HepG2 (cell line): ENCODE data around the gene JPT2. TPM values are rescaled to one million over a fixed set of nuclear protein-coding genes. Genes with fewer than 3 reads are reported as not detected.

Source experiments
- HOXA5 ChIP-seq: sonication (generic); formaldehyde crosslinking; IDR thresholded peaks from 2 replicates; pipeline ENCODE4 v1.4.0; 2020; ENCODE audit warnings: missing genetic modification reagents
- KAT2B ChIP-seq: fragments of 150-350 bp; IDR thresholded peaks from 2 replicates; pipeline ENCODE4 v1.6.1; 2014; ENCODE audit warnings: low read depth, low read length, borderline replicate concordance
- NCOA2 ChIP-seq: sonication (generic); formaldehyde crosslinking; IDR thresholded peaks from 2 replicates; pipeline ENCODE4 v1.8.0; 2022; ENCODE audit warnings: inconsistent platforms
- NFYB ChIP-seq: sonication (generic); formaldehyde crosslinking; IDR thresholded peaks from 2 replicates; pipeline ENCODE4 v1.4.0; 2020; ENCODE audit warnings: missing genetic modification reagents
- NR2F2 ChIP-seq: IDR thresholded peaks from 2 replicates; pipeline ENCODE4 v1.6.1; 2012; ENCODE audit warnings: low read depth, inconsistent platforms, borderline replicate concordance
- PAF1 ChIP-seq: IDR thresholded peaks from 2 replicates; pipeline ENCODE4 v1.6.1; 2016; ENCODE audit warnings: missing genetic modification reagents, missing compliant biosample characterization
- PAWR ChIP-seq: sonication (generic); formaldehyde crosslinking; IDR thresholded peaks from 2 replicates; pipeline ENCODE4 v1.4.0; 2020; ENCODE audit warnings: missing genetic modification reagents, mild to moderate bottlenecking, borderline replicate concordance
- PHF5A ChIP-seq: IDR thresholded peaks from one replicate; pipeline ENCODE4 v1.6.1; 2018; ENCODE audit warnings: low read depth, missing genetic modification reagents; ENCODE audit not compliant: unreplicated experiment
- RFXAP ChIP-seq: sonication (generic); formaldehyde crosslinking; IDR thresholded peaks from 2 replicates; pipeline ENCODE4 v1.4.0; 2020; ENCODE audit warnings: missing genetic modification reagents, borderline replicate concordance
- SIN3A ChIP-seq: IDR thresholded peaks from 2 replicates; pipeline ENCODE4 v1.6.1; 2011; ENCODE audit warnings: low read depth, mild to moderate bottlenecking, control low read depth, low read length, borderline replicate concordance
- ZBTB20 ChIP-seq: sonication (generic); formaldehyde crosslinking; IDR thresholded peaks from 2 replicates; pipeline ENCODE4 v1.8.1; 2023; ENCODE audit warnings: missing genetic modification reagents, low read depth, mild to moderate bottlenecking, borderline replicate concordance
- ZNF24 ChIP-seq: fragments of 450-650 bp; IDR thresholded peaks from 2 replicates; pipeline ENCODE4 v1.6.1; 2017; ENCODE audit warnings: antibody characterized with exemption, mild to moderate bottlenecking
- ZNF546 ChIP-seq: sonication (generic); formaldehyde crosslinking; conservative IDR thresholded peaks from 2 replicates; pipeline ENCODE4 v1.8.1; 2023; ENCODE audit warnings: mild to moderate bottlenecking, missing genetic modification reagents
- ZNF768 ChIP-seq: sonication (generic); formaldehyde crosslinking; IDR thresholded peaks from 2 replicates; pipeline ENCODE4 v1.4.0; 2020; ENCODE audit warnings: missing genetic modification reagents
- ZNF790 ChIP-seq: sonication (generic); formaldehyde crosslinking; IDR thresholded peaks from 2 replicates; pipeline ENCODE4 v1.8.0; 2022; ENCODE audit warnings: missing genetic modification reagents, mild to moderate bottlenecking, borderline replicate concordance
- polyA plus RNA-seq, 8 experiments: library from polyadenylated mRNA; depleted of rRNA in 3 of 8; stranded (reverse) in 7 of 8; unstranded in 1 of 8; fragments of >200 nt; fragmentation: Illumina TruSeq in 4 of 8; extraction: Trizol in 4 of 8; gene quantifications; 2 replicates each; pipeline versions ENCODE4 v1.2.1 to v1.2.3, GENCODE V29; 2011 to 2016; ENCODE audit warnings: low read depth in 4 of 8, missing spikeins in 1 of 8, mixed read lengths in 1 of 8; ENCODE audit not compliant: insufficient read depth in 1 of 8
- total RNA-seq, 5 experiments: library from RNA; depleted of rRNA; stranded (reverse); fragments of >200 nt; fragmentation: Illumina TruSeq; extraction: Trizol; gene quantifications; 2 replicates each; pipeline ENCODE4 v1.2.3, GENCODE V29; 2016; ENCODE audit warnings: low read depth in 1 of 5
- TF ChIP-seq, protein P1 (sequence below): sonication (generic); formaldehyde crosslinking; IDR thresholded peaks from 2 replicates; pipeline ENCODE4 v1.5.0; 2020; ENCODE audit warnings: mild to moderate bottlenecking, missing genetic modification reagents
- TF ChIP-seq, protein P2 (sequence below): sonication (generic); formaldehyde crosslinking; IDR thresholded peaks from 2 replicates; pipeline ENCODE4 v1.5.0; 2020; ENCODE audit warnings: mild to moderate bottlenecking, missing genetic modification reagents, borderline replicate concordance
- TF ChIP-seq, protein P3 (sequence below): sonication (generic); formaldehyde crosslinking; IDR thresholded peaks from 2 replicates; pipeline ENCODE4 v1.8.0; 2022; ENCODE audit warnings: mild to moderate bottlenecking, missing genetic modification reagents; ENCODE audit not compliant: insufficient replicate concordance
- TF ChIP-seq, protein P4 (sequence below): IDR thresholded peaks from 2 replicates; pipeline ENCODE4 v1.6.1; 2016; ENCODE audit warnings: missing compliant biosample characterization, missing genetic modification reagents, borderline replicate concordance

The JPT2 gene
- total and polyA plus RNA-seq, 2 of the 13 experiments (the other 11 are each of a cell fraction or from before 2014, with no cell fraction given) = 53.5 to 89.4 TPM

DNA sequence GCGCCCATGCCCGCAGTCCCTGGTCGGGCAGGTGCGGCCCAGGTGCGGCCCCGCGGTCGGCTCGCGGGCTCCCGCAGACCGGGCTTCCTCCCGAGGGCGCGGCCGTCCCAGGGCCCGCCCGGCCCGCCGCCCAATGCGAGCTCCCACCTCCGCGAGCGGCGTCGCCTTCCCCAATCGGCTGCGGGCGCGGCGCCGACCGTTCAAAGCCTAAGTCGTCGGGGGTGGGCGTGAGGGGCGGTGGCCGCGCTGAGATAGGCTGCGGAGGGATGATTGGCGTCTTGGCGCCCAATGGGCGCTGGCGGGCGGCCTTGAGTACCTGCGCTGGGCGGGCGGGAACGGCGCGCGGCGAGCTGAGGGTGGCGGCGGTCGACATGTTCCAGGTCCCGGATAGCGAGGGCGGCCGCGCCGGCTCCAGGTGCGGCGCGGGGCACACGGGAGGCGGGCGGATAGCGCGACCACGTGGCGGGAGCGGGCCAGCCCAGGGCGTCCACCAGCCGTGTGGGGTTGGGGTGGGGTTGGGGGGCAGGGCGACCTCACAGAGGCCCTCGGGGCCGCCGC lies at the start of gene JPT2 (continued):
- TF ChIP-seq ZNF546 (CRISPR knock-in tag) (0 out of 2 replicates have a peak, but pooled peaks have one; percentile 55), HOXA5 (CRISPR knock-in tag) (no peak; the same call in 1 of the 2 replicates), PAWR (CRISPR knock-in tag) (no peak), KAT2B (no peak), RFXAP (CRISPR knock-in tag) (peak; percentile 46; the same call in 1 of the 2 replicates), NFYB (CRISPR knock-in tag) (peak; percentile 96), PAF1 (no peak), ZNF24 (no peak), NR2F2 (no peak), SIN3A (peak; percentile 50; the same call in 1 of the 2 replicates), ZBTB20 (CRISPR knock-in tag) (no peak), PHF5A (CRISPR knock-in tag) (no peak), NCOA2 (CRISPR knock-in tag) (no peak), ZNF768 (CRISPR knock-in tag) (no peak), ZNF790 (CRISPR knock-in tag) (no peak; the same call in 1 of the 2 replicates)
- TF ChIP-seq, protein P1, sequence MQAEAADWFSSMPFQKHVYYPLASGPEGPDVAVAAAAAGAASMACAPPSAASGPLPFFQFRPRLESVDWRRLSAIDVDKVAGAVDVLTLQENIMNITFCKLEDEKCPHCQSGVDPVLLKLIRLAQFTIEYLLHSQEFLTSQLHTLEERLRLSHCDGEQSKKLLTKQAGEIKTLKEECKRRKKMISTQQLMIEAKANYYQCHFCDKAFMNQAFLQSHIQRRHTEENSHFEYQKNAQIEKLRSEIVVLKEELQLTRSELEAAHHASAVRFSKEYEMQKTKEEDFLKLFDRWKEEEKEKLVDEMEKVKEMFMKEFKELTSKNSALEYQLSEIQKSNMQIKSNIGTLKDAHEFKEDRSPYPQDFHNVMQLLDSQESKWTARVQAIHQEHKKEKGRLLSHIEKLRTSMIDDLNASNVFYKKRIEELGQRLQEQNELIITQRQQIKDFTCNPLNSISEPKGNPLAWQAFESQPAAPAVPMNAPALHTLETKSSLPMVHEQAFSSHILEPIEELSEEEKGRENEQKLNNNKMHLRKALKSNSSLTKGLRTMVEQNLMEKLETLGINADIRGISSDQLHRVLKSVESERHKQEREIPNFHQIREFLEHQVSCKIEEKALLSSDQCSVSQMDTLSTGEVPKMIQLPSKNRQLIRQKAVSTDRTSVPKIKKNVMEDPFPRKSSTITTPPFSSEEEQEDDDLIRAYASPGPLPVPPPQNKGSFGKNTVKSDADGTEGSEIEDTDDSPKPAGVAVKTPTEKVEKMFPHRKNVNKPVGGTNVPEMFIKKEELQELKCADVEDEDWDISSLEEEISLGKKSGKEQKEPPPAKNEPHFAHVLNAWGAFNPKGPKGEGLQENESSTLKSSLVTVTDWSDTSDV (CRISPR knock-in tag) = 0 out of 2 replicates have a peak, but pooled peaks have one; percentile 2
- TF ChIP-seq, protein P2, sequence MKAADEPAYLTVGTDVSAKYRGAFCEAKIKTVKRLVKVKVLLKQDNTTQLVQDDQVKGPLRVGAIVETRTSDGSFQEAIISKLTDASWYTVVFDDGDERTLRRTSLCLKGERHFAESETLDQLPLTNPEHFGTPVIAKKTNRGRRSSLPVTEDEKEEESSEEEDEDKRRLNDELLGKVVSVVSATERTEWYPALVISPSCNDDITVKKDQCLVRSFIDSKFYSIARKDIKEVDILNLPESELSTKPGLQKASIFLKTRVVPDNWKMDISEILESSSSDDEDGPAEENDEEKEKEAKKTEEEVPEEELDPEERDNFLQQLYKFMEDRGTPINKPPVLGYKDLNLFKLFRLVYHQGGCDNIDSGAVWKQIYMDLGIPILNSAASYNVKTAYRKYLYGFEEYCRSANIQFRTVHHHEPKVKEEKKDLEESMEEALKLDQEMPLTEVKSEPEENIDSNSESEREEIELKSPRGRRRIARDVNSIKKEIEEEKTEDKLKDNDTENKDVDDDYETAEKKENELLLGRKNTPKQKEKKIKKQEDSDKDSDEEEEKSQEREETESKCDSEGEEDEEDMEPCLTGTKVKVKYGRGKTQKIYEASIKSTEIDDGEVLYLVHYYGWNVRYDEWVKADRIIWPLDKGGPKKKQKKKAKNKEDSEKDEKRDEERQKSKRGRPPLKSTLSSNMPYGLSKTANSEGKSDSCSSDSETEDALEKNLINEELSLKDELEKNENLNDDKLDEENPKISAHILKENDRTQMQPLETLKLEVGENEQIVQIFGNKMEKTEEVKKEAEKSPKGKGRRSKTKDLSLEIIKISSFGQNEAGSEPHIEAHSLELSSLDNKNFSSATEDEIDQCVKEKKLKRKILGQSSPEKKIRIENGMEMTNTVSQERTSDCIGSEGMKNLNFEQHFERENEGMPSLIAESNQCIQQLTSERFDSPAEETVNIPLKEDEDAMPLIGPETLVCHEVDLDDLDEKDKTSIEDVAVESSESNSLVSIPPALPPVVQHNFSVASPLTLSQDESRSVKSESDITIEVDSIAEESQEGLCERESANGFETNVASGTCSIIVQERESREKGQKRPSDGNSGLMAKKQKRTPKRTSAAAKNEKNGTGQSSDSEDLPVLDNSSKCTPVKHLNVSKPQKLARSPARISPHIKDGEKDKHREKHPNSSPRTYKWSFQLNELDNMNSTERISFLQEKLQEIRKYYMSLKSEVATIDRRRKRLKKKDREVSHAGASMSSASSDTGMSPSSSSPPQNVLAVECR = peak; percentile 68; the same call in 1 of the 2 replicates
- TF ChIP-seq, protein P3, sequence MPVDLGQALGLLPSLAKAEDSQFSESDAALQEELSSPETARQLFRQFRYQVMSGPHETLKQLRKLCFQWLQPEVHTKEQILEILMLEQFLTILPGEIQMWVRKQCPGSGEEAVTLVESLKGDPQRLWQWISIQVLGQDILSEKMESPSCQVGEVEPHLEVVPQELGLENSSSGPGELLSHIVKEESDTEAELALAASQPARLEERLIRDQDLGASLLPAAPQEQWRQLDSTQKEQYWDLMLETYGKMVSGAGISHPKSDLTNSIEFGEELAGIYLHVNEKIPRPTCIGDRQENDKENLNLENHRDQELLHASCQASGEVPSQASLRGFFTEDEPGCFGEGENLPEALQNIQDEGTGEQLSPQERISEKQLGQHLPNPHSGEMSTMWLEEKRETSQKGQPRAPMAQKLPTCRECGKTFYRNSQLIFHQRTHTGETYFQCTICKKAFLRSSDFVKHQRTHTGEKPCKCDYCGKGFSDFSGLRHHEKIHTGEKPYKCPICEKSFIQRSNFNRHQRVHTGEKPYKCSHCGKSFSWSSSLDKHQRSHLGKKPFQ (CRISPR knock-in tag) = peak; percentile 11
- TF ChIP-seq, protein P4, sequence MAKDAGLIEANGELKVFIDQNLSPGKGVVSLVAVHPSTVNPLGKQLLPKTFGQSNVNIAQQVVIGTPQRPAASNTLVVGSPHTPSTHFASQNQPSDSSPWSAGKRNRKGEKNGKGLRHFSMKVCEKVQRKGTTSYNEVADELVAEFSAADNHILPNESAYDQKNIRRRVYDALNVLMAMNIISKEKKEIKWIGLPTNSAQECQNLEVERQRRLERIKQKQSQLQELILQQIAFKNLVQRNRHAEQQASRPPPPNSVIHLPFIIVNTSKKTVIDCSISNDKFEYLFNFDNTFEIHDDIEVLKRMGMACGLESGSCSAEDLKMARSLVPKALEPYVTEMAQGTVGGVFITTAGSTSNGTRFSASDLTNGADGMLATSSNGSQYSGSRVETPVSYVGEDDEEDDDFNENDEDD (CRISPR knock-in tag) = peak; percentile 93
